Measurements from ENCODE around the gene NOL11. TPM values are rescaled to one million over a fixed set of nuclear protein-coding genes. Genes with fewer than 3 reads are reported as not detected.

The NOL11 gene
- polyA plus RNA-seq, 3 donors, result 5.2 to 11.4 (median 6.1) TPM

DNA sequence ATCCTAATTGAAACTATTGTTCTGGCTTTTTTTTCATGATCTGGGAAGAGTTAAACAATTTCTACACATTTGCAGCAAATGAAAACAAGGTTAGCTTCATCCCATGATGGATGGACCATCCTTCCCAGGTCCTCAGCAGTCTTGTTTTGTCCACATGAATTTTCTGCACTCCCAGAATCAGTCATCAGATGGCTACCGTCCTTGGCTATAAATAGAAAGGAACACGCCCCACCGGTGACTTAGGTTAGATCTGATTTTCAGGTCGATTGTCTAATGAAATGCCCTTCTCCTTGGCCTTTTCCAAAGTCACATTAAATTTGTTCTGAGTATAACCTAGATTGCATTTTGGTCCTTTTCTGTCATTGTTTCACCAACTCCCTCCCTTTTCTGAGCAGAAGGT lies 41.4 kb upstream of the NOL11 start:
- H3K27me3 ChIP-seq (ENCODE audit: control insufficient read depth in 2 of 2, insufficient read depth in 2 of 2, low read length in 2 of 2), result no peaks in the 10 kb centered on the region
- Mint-ChIP-seq H3K4me3 (no peak overlapping the region), H3K27ac (no peak overlapping the region), H3K9me3 (no peaks in the 10 kb centered on the region), H3K36me3 (peaks cover 39 to 47% of the 10 kb centered on the region in 2 donors), H3K4me1 (no peaks in the 10 kb centered on the region), H3K27me3 (ENCODE audit: low read depth in 3 of 3) (peaks cover 0 to 3% (median 0%) of the 10 kb centered on the region in 3 donors)
- TF ChIP-seq, protein P1, sequence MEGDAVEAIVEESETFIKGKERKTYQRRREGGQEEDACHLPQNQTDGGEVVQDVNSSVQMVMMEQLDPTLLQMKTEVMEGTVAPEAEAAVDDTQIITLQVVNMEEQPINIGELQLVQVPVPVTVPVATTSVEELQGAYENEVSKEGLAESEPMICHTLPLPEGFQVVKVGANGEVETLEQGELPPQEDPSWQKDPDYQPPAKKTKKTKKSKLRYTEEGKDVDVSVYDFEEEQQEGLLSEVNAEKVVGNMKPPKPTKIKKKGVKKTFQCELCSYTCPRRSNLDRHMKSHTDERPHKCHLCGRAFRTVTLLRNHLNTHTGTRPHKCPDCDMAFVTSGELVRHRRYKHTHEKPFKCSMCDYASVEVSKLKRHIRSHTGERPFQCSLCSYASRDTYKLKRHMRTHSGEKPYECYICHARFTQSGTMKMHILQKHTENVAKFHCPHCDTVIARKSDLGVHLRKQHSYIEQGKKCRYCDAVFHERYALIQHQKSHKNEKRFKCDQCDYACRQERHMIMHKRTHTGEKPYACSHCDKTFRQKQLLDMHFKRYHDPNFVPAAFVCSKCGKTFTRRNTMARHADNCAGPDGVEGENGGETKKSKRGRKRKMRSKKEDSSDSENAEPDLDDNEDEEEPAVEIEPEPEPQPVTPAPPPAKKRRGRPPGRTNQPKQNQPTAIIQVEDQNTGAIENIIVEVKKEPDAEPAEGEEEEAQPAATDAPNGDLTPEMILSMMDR (IDR thresholded peaks at IDR 0.05), result no peak
- H3K4me2 ChIP-seq (replicated peaks; ENCODE audit: extremely low read depth, low read length, poor library complexity, severe bottlenecking), result no peak overlapping the region
- H3K4me3 ChIP-seq (replicated peaks in 1 of 3; ENCODE audit: low read depth in 2 of 3, low read length in 3 of 3), result no peak overlapping the region
- H3K9me3 ChIP-seq (replicated peaks in 1 of 2; ENCODE audit: control insufficient read depth in 1 of 2, insufficient read depth in 1 of 2, low read length in 2 of 2), result no peaks in the 10 kb centered on the region
- intact Hi-C loops (cut with micrococcal nuclease), result no loop called here
- H3K4me1 ChIP-seq (ENCODE audit: control insufficient read depth in 1 of 2, insufficient read depth in 2 of 2, low read length in 2 of 2), result no peaks in the 10 kb centered on the region
- no peak overlapping the region for H2AFZ ChIP-seq (ENCODE audit: insufficient read depth, low read depth, low read length, poor library complexity, severe bottlenecking)
- DNase-seq, result no peak
- no peaks in the 10 kb centered on the region for H4K20me1 ChIP-seq (ENCODE audit: insufficient read depth, low read length)
- peaks cover 11 to 47% of the 10 kb centered on the region in 2 donors for H3K36me3 ChIP-seq (replicated peaks in 1 of 2; ENCODE audit: control insufficient read depth in 1 of 2, insufficient read depth in 2 of 2, low read length in 2 of 2)
- no peak overlapping the region for H3K9ac ChIP-seq (ENCODE audit: insufficient read depth, low read length, poor library complexity, severe bottlenecking)
- no peak overlapping the region for H3K27ac ChIP-seq (ENCODE audit: low read depth in 1 of 2, low read length in 2 of 2)
- H3K79me2 ChIP-seq (ENCODE audit: insufficient read depth, low read length), result no peaks in the 10 kb centered on the region
- 88% methylated on average over 3 of the region's 4 CpGs for WGBS (ENCODE audit: insufficient coverage)

DNA sequence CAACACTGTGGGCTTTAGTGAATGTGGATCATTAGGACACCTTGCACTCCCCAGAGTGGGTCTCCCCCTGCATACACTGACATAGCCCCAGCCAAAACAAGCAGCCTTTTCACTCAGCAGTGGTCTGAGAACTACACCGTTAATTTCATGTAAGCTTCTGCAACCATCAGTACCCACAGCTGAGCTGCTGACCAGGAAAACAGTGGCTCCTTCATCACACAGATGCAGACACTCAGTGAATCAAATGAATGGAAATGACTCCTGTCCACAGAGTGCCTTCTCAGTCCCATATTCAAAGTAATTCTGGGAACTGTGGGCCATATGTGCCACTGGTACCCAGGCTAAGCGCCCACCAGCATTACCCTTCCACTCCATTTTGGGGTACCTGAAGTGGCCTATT lies 39.3 kb upstream of the NOL11 start:
- intact Hi-C loops (cut with micrococcal nuclease), result no loop called here
- Histone ChIP-seq H2AFZ (ENCODE audit: insufficient read depth, low read depth, low read length, poor library complexity, severe bottlenecking) (no peak overlapping the region), H3K9ac (ENCODE audit: insufficient read depth, low read length, poor library complexity, severe bottlenecking) (no peak overlapping the region), H3K9me3 (replicated peaks in 1 of 2; ENCODE audit: control insufficient read depth in 1 of 2, insufficient read depth in 1 of 2, low read length in 2 of 2) (no peaks in the 10 kb centered on the region), H3K4me1 (ENCODE audit: control insufficient read depth in 1 of 2, insufficient read depth in 2 of 2, low read length in 2 of 2) (no peaks in the 10 kb centered on the region), H3K27ac (ENCODE audit: low read depth in 1 of 2, low read length in 2 of 2) (no peak overlapping the region), H3K79me2 (ENCODE audit: insufficient read depth, low read length) (no peaks in the 10 kb centered on the region), H3K36me3 (replicated peaks in 1 of 2; ENCODE audit: control insufficient read depth in 1 of 2, insufficient read depth in 2 of 2, low read length in 2 of 2) (peaks cover 5 to 39% of the 10 kb centered on the region in 2 donors), H4K20me1 (ENCODE audit: insufficient read depth, low read length) (no peaks in the 10 kb centered on the region), H3K27me3 (ENCODE audit: control insufficient read depth in 2 of 2, insufficient read depth in 2 of 2, low read length in 2 of 2) (no peaks in the 10 kb centered on the region), H3K4me3 (replicated peaks in 1 of 3; ENCODE audit: low read depth in 2 of 3, low read length in 3 of 3) (no peak overlapping the region), H3K4me2 (replicated peaks; ENCODE audit: extremely low read depth, low read length, poor library complexity, severe bottlenecking) (no peak overlapping the region)
- 100% methylated on average over 1 of the region's 2 CpGs for WGBS (ENCODE audit: insufficient coverage)
- DNase-seq, result no peak
- TF ChIP-seq, protein P1 (IDR thresholded peaks at IDR 0.05), result no peak
- no peak overlapping the region for H3K4me3 Mint-ChIP-seq
- no peak overlapping the region for H3K27ac Mint-ChIP-seq
- peaks cover 33 to 35% of the 10 kb centered on the region in 2 donors for H3K36me3 Mint-ChIP-seq
- no peaks in the 10 kb centered on the region for H3K4me1 Mint-ChIP-seq
- peaks cover 0 to 5% (median 0%) of the 10 kb centered on the region in 3 donors for H3K27me3 Mint-ChIP-seq (ENCODE audit: low read depth in 3 of 3)
- no peaks in the 10 kb centered on the region for H3K9me3 Mint-ChIP-seq
